GM23338 (cell line): ENCODE data around the gene NBPF1. TPM values are rescaled to one million over a fixed set of nuclear protein-coding genes. Genes with fewer than 3 reads are reported as not detected.
"Not testable (repeated sequence)": the region's sequence is repeated elsewhere in the genome, so short reads cannot be mapped to it uniquely, and the experiment has no call there.

Experiments
- ATAC-seq: fragments of 200-7000 bp; cut with Tn5 transposase; 3 replicates; pipeline ENCODE4 v1.9.1; 2020
- DNase-seq: peaks from one replicate; pipeline ENCODE4 v3.0.0-alpha.2; 2015; ENCODE audit warnings: low spot score
- H2AFZ ChIP-seq: fragments of 200-600 bp; sonication (generic); 2 replicates; pipeline ENCODE4 v1.8.0; 2016; ENCODE audit warnings: antibody characterized with exemption, mild to moderate bottlenecking, moderate library complexity
- H3F3A ChIP-seq: fragments of 200-600 bp; sonication (generic); replicated peaks from 2 replicates; pipeline ENCODE4 v1.8.0; 2017; ENCODE audit warnings: antibody characterized with exemption, mixed run types, low read depth
- H3K27ac ChIP-seq: fragments of 200-600 bp; sonication (generic); 2 replicates; pipeline ENCODE4 v1.6.1; 2016; ENCODE audit warnings: low read depth
- H3K27me3 ChIP-seq: fragments of 200-600 bp; sonication (generic); 2 replicates; pipeline ENCODE4 v1.8.0; 2016; ENCODE audit warnings: mild to moderate bottlenecking, mixed run types, moderate library complexity; ENCODE audit not compliant: insufficient read depth
- H3K36me3 ChIP-seq: fragments of 200-600 bp; sonication (generic); 2 replicates; pipeline ENCODE4 v1.8.0; 2016; ENCODE audit warnings: mild to moderate bottlenecking; ENCODE audit not compliant: insufficient read depth
- H3K4me1 ChIP-seq: fragments of 200-600 bp; sonication (generic); 2 replicates; pipeline ENCODE4 v1.8.0; 2016; ENCODE audit warnings: mild to moderate bottlenecking, moderate library complexity; ENCODE audit not compliant: insufficient read depth
- H3K4me2 ChIP-seq: fragments of 200-600 bp; sonication (generic); 2 replicates; pipeline ENCODE4 v1.7.1; 2017; ENCODE audit warnings: mixed run types
- H3K4me3 ChIP-seq: fragments of 200-600 bp; sonication (generic); 2 replicates; pipeline ENCODE4 v1.6.1; 2016; ENCODE audit warnings: mixed run types
- H3K79me2 ChIP-seq: fragments of 200-600 bp; sonication (generic); replicated peaks from 2 replicates; pipeline ENCODE4 v1.8.0; 2017; ENCODE audit warnings: mild to moderate bottlenecking; ENCODE audit not compliant: insufficient read depth
- H3K9me2 ChIP-seq: fragments of 200-600 bp; sonication (generic); 2 replicates; pipeline ENCODE4 v1.8.0; 2017; ENCODE audit not compliant: insufficient read depth
- H4K20me1 ChIP-seq: fragments of 200-600 bp; sonication (generic); replicated peaks from 2 replicates; pipeline ENCODE4 v1.8.0; 2017; ENCODE audit warnings: mild to moderate bottlenecking; ENCODE audit not compliant: insufficient read depth
- H3K27ac Mint-ChIP-seq: 2 replicates; pipeline ENCODE4 v1.8.0; 2020; ENCODE audit warnings: inconsistent platforms, mild to moderate bottlenecking, moderate library complexity, mixed read lengths
- H3K27me3 Mint-ChIP-seq: 3 replicates; pipeline ENCODE4 v1.8.0; 2022; ENCODE audit warnings: low read depth, mild to moderate bottlenecking, moderate library complexity, mixed read lengths, inconsistent platforms; ENCODE audit not compliant: insufficient read depth, poor library complexity
- H3K36me3 Mint-ChIP-seq: 3 replicates; pipeline ENCODE4 v1.8.0; 2021; ENCODE audit warnings: low read depth, mild to moderate bottlenecking, inconsistent platforms, moderate library complexity, mixed read lengths
- H3K4me1 Mint-ChIP-seq: 3 replicates; pipeline ENCODE4 v1.8.0; 2020; ENCODE audit warnings: mild to moderate bottlenecking, inconsistent platforms, mixed read lengths
- H3K4me3 Mint-ChIP-seq: 3 replicates; pipeline ENCODE4 v1.8.0; 2021; ENCODE audit warnings: moderate library complexity, mild to moderate bottlenecking, inconsistent platforms, mixed read lengths
- H3K9me3 Mint-ChIP-seq: 3 replicates; pipeline ENCODE4 v1.8.0; 2020; ENCODE audit warnings: moderate library complexity, mild to moderate bottlenecking, inconsistent platforms, mixed read lengths
- CREB1 ChIP-seq: fragments of 250-450 bp; sonication (Bioruptor Pico); IDR thresholded peaks from 2 replicates; pipeline ENCODE4 v1.5.0; 2020; ENCODE audit warnings: low read depth, mild to moderate bottlenecking, moderate library complexity
- CTCF ChIP-seq, 2 experiments: fragments of 200-600 bp in 1 of 2; sonication (generic) in 1 of 2; conservative IDR thresholded peaks; 2 replicates each; pipeline versions ENCODE4 v1.5.1 to v1.6.1; 2016 to 2017; ENCODE audit warnings: antibody characterized with exemption in 2 of 2, low read depth in 2 of 2, mild to moderate bottlenecking in 2 of 2, moderate library complexity in 1 of 2
- ETS1 ChIP-seq: IDR thresholded peaks from 2 replicates; pipeline ENCODE4 v1.6.1; 2016; ENCODE audit warnings: antibody characterized with exemption
- EZH2 ChIP-seq: fragments of 200-600 bp; sonication (generic); IDR thresholded peaks from one replicate; pipeline ENCODE4 v1.8.0; 2017; ENCODE audit warnings: antibody characterized with exemption, mild to moderate bottlenecking, low read depth; ENCODE audit not compliant: unreplicated experiment
- EZH2phosphoT487 ChIP-seq: fragments of 200-600 bp; sonication (generic); IDR thresholded peaks from one replicate; pipeline ENCODE4 v1.8.1; 2018; ENCODE audit warnings: antibody characterized with exemption; ENCODE audit not compliant: unreplicated experiment
- JUNB ChIP-seq: IDR thresholded peaks from one replicate; pipeline ENCODE4 v1.6.1; 2016; ENCODE audit warnings: antibody characterized with exemption; ENCODE audit not compliant: unreplicated experiment
- NANOG ChIP-seq: IDR thresholded peaks from 2 replicates; pipeline ENCODE4 v1.6.1; 2016; ENCODE audit warnings: antibody characterized with exemption, borderline replicate concordance
- POLR2AphosphoS5 ChIP-seq: IDR thresholded peaks from 2 replicates; pipeline ENCODE4 v1.6.1; 2016; ENCODE audit warnings: antibody characterized with exemption, low read depth
- REST ChIP-seq: IDR thresholded peaks from one replicate; pipeline ENCODE4 v1.6.1; 2018; ENCODE audit warnings: antibody characterized with exemption; ENCODE audit not compliant: unreplicated experiment
- STAT1 ChIP-seq: IDR thresholded peaks from one replicate; pipeline ENCODE4 v1.6.1; 2016; ENCODE audit warnings: antibody characterized with exemption; ENCODE audit not compliant: unreplicated experiment
- ZNF114 ChIP-seq: fragments of 250-450 bp; sonication (Bioruptor Pico); IDR thresholded peaks from 2 replicates; pipeline ENCODE4 v1.5.0; 2020; ENCODE audit warnings: mild to moderate bottlenecking, moderate library complexity
- ZNF331 ChIP-seq: fragments of 250-450 bp; sonication (Bioruptor Pico); IDR thresholded peaks from 2 replicates; pipeline ENCODE4 v1.5.0; 2020; ENCODE audit warnings: low read depth, mild to moderate bottlenecking, moderate library complexity
- polyA plus RNA-seq: library from polyadenylated mRNA; unstranded; fragments of >200 nt; fragmentation: Nextera tagmentation; extraction: Ambion mirVana; gene quantifications from 2 replicates; pipeline ENCODE4 v1.2.1, GENCODE V29; 2016
- total RNA-seq: library from RNA; depleted of rRNA; stranded (reverse); fragments of >200 nt; shearing (Covaris generic); gene quantifications from 2 replicates; pipeline ENCODE4 v1.2.3, GENCODE V29; 2014

The NBPF1 gene
- total and polyA plus RNA-seq, 2 experiments from 2014 or later: 9.5 to 11.8 TPM

GRCh38 chr1:16521679-16522078 lies 91.7 kb downstream of the NBPF1 start:
- Mint-ChIP-seq H3K4me3 (peak overlapping the region; percentile 84; the same call in 2 of the 3 replicates), H3K27me3 (peaks cover 15% of the 10 kb centered on the region)
- peak overlapping the region; percentile 92; the same call in 1 of the 2 replicates for H3K4me3 ChIP-seq
- not testable (repeated sequence) for H3K27ac Mint-ChIP-seq, H3K27ac ChIP-seq, H3K79me2 ChIP-seq, H2AFZ ChIP-seq, ATAC-seq, H3K36me3 ChIP-seq, H3K36me3 Mint-ChIP-seq, H4K20me1 ChIP-seq, H3K4me1 ChIP-seq, DNase-seq, H3K9me2 ChIP-seq, H3F3A ChIP-seq, H3K9me3 Mint-ChIP-seq, H3K4me1 Mint-ChIP-seq
- peak overlapping the region; percentile 92; the same call in 1 of the 2 replicates for H3K4me2 ChIP-seq
- peaks cover 16% of the 10 kb centered on the region for H3K27me3 ChIP-seq

GRCh38 chr1:16521288-16521583 lies 92.1 kb downstream of the NBPF1 start:
- peak overlapping the region; percentile 84 for H3K4me3 Mint-ChIP-seq
- DNase-seq: peak; percentile 28
- peak overlapping the region; percentile 94 for H2AFZ ChIP-seq
- peaks cover 15% of the 10 kb centered on the region for H3K27me3 Mint-ChIP-seq
- H3K27ac Mint-ChIP-seq: no peak overlapping the region
- no peaks in the 10 kb centered on the region for H3K36me3 Mint-ChIP-seq
- H3K27me3 ChIP-seq: peaks cover 16% of the 10 kb centered on the region
- H3K4me1 Mint-ChIP-seq: peaks cover 4% of the 10 kb centered on the region; the same call in 2 of the 3 replicates
- TF ChIP-seq EZH2: no peak
- no peak for TF ChIP-seq REST
- TF ChIP-seq ZNF331 (CRISPR knock-in tag): no peak
- no peak for TF ChIP-seq JUNB
- no peak for TF ChIP-seq POLR2AphosphoS5
- no peak for TF ChIP-seq ZNF114 (CRISPR knock-in tag)
- TF ChIP-seq CREB1 (CRISPR knock-in tag): no peak
- TF ChIP-seq CTCF (conservative IDR thresholded peaks at IDR 0.05; ENCODE audit: low read depth in 2 of 2): no peak
- no peak for TF ChIP-seq STAT1
- no peak for TF ChIP-seq EZH2phosphoT487
- TF ChIP-seq ETS1: no peak
- no peak for TF ChIP-seq NANOG
- H3K4me1 ChIP-seq: no peaks in the 10 kb centered on the region
- no peaks in the 10 kb centered on the region for H4K20me1 ChIP-seq
- peak; percentile 69 for ATAC-seq
- H3K4me2 ChIP-seq: peak overlapping the region; percentile 92
- peaks cover 3% of the 10 kb centered on the region; the same call in 2 of the 3 replicates for H3K9me3 Mint-ChIP-seq
- no peaks in the 10 kb centered on the region for H3K79me2 ChIP-seq
- H3K4me3 ChIP-seq: peak overlapping the region; percentile 92
- H3K9me2 ChIP-seq: no peaks in the 10 kb centered on the region
- H3K36me3 ChIP-seq: no peaks in the 10 kb centered on the region
- H3F3A ChIP-seq: 0 out of 2 replicates have a peak, but pooled peaks cover 3% of the 10 kb centered on the region
- H3K27ac ChIP-seq: no peak overlapping the region
